ENCODE data around the gene GPR4.

GRCh38 chr19:45613926-45614725, 12.1 kb upstream of the GPR4 start:
- TF ChIP-seq CTCF (conservative IDR thresholded peaks at IDR 0.05; ENCODE audit: low read length) (no peak), EZH2phosphoT487 (IDR thresholded peaks at IDR 0.05; ENCODE audit: borderline replicate concordance) (no peak)

Data from Loucy (cell line).